HFF-Myc (cell line): Measurements from ENCODE around the gene TBXA2R.

Source experiments
- DNase-seq: peaks from one replicate; pipeline ENCODE4 v3.0.0-alpha.2; 2011; ENCODE audit warnings: low read depth; ENCODE audit errors: extremely low read depth
- H3K4me3 ChIP-seq: replicated peaks from 2 replicates; pipeline ENCODE4 v1.5.1; 2011; ENCODE audit warnings: low read depth, mild to moderate bottlenecking, control low read depth, low read length
- TF ChIP-seq, protein P1 (sequence below): IDR thresholded peaks from 2 replicates; pipeline ENCODE4 v1.5.1; 2012; ENCODE audit warnings: mild to moderate bottlenecking, low read depth, low read length, control low read depth; ENCODE audit errors: missing control alignments

Gene TBXA2R

GRCh38 chr19:3638208-3639193 is 31.8 kb upstream of the TBXA2R start:
- H3K4me3 ChIP-seq, result no peak overlapping the region
- no peak for DNase-seq
- TF ChIP-seq, protein P1, sequence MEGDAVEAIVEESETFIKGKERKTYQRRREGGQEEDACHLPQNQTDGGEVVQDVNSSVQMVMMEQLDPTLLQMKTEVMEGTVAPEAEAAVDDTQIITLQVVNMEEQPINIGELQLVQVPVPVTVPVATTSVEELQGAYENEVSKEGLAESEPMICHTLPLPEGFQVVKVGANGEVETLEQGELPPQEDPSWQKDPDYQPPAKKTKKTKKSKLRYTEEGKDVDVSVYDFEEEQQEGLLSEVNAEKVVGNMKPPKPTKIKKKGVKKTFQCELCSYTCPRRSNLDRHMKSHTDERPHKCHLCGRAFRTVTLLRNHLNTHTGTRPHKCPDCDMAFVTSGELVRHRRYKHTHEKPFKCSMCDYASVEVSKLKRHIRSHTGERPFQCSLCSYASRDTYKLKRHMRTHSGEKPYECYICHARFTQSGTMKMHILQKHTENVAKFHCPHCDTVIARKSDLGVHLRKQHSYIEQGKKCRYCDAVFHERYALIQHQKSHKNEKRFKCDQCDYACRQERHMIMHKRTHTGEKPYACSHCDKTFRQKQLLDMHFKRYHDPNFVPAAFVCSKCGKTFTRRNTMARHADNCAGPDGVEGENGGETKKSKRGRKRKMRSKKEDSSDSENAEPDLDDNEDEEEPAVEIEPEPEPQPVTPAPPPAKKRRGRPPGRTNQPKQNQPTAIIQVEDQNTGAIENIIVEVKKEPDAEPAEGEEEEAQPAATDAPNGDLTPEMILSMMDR, result no peak

DNA sequence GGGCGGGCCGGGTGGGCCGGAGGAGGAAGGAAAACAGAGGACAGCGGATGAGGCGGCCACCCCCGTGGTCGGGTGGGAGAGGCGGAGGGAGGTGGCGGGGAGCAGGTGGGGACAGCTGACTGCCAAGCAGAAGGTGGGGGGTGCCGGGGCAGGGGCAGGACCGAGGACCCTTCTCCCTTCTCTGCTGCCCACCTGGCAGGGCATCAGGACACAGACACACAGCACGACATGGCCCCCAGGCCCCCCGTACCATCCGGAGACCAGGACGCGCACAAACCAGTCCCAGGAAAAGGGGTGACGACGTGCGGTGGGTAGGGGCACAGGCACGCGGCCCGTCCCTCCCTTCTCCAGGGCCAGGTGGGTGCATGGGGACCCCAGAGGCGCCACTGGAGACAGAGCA is 30.9 kb upstream of the TBXA2R start:
- TF ChIP-seq, protein P1, result no peak
- DNase-seq, result no peak
- no peak overlapping the region for H3K4me3 ChIP-seq

DNA sequence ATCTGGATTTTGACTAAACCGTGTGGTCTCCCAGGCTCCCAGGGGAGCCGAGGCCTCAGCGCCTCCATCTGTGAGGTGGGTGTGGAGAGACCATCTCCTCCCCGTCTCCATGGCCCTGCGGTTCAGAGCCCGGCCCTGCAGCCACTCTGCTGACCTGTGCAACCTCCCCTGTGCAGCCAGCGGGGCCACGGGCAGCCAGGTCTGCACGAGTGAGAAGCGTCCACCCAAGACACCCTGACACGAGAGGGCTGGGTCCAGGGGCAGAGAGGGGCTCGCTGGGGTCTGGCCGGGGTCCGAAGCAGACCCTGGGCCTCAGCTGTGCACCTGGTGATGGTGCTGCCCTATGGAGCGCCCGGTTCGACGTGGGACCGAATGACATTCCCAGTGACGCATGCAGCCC is 30.3 kb upstream of the TBXA2R start:
- no peak overlapping the region for H3K4me3 ChIP-seq
- TF ChIP-seq, protein P1, result no peak
- no peak for DNase-seq

GRCh38 chr19:3636506-3636905 is 29.8 kb upstream of the TBXA2R start:
- no peak for DNase-seq
- TF ChIP-seq, protein P1, result no peak
- H3K4me3 ChIP-seq, result no peak overlapping the region

GRCh38 chr19:3634496-3635045 is 27.9 kb upstream of the TBXA2R start:
- DNase-seq, result no peak
- H3K4me3 ChIP-seq, result no peak overlapping the region
- TF ChIP-seq, protein P1, result no peak

DNA sequence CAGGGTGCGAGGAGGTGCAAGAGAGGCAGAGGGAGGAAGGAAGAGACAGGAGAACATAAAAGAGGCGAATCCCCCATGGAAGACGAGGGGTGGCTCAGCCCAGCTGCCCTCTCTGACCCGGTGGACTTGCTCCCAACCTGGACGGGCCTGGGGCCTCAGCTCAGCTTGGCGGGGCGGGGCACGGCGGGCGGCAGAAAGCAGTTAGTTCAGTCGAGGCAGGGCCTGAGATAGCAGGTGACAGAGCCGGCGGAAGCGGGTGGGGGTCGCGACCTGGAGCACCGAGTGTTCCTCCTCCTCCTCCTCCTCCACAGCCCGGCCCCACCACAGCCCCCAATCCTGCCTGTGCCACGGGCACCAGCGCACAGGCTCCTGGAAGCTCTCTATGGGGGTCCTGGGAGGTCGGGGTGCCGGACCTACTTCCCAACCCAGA is 26.9 kb upstream of the TBXA2R start:
- DNase-seq, result no peak
- TF ChIP-seq, protein P1, result no peak

More for the DNA sequence above, 26.9 kb upstream of the TBXA2R start:
- H3K4me3 ChIP-seq, result no peak overlapping the region
